GM18517 (cell line): ENCODE results near the gene KRTAP5-4.

Experiments
- ATAC-seq: cut with Tn5 transposase; IDR thresholded peaks from one replicate; pipeline ENCODE4 v1.9.1; 2021; ENCODE audit warnings: mild to moderate bottlenecking, moderate library complexity; ENCODE audit not compliant: unreplicated experiment

The KRTAP5-4 gene

GRCh38 chr11:1574238-1574932, 47.6 kb downstream of the KRTAP5-4 start:
- ATAC-seq = no peak

- ATAC-seq = no peak
Measured at GRCh38 chr11:1573903-1574237, 48.1 kb downstream of the KRTAP5-4 start.

GRCh38 chr11:1573077-1573902, 48.6 kb downstream of the KRTAP5-4 start:
- no peak for ATAC-seq

GRCh38 chr11:1572197-1573076, 49.5 kb downstream of the KRTAP5-4 start, which contains the start of gene DUSP8:
Gene DUSP8 (minus strand): TSS chr11:1572271. CDS start chr11:1565826, 6,445 bp downstream.
- peak; percentile 49 for ATAC-seq

- no peak for ATAC-seq
Measured at GRCh38 chr11:1571760-1572196, 50.2 kb downstream of the KRTAP5-4 start.
